Measurements from ENCODE around the gene CEP70.
"Not testable (repeated sequence)": the region's sequence is repeated elsewhere in the genome, so short reads cannot be mapped to it uniquely, and the experiment has no call there.

Gene CEP70

GRCh38 chr3:138594150-138594934 lies at the start of gene CEP70:
CEP70 (minus strand) TSS chr3:138594260; CDS start chr3:138572927, 21,333 bp downstream.
- DNase-seq (ENCODE audit: low read depth in 1 of 2, low spot score in 1 of 2), result peak; percentile 77 to 78

GRCh38 chr3:138642927-138643253 lies 48.8 kb upstream of the CEP70 start:
- no peak for DNase-seq (ENCODE audit: low read depth in 1 of 2, low spot score in 1 of 2)

GRCh38 chr3:138642226-138642926 lies 48.3 kb upstream of the CEP70 start:
- DNase-seq (ENCODE audit: low read depth in 1 of 2, low spot score in 1 of 2), result no peak

- no peak for DNase-seq (ENCODE audit: low read depth in 1 of 2, low spot score in 1 of 2)
These were observed 46.5 kb upstream of the CEP70 start for GRCh38 chr3:138640537-138640936.

GRCh38 chr3:138638641-138639040 lies 44.6 kb upstream of the CEP70 start:
- DNase-seq (ENCODE audit: low read depth in 1 of 2, low spot score in 1 of 2), result no peak

GRCh38 chr3:138629526-138629925 lies 35.5 kb upstream of the CEP70 start:
- no peak for DNase-seq (ENCODE audit: low read depth in 1 of 2, low spot score in 1 of 2)

GRCh38 chr3:138625707-138626365 lies 31.8 kb upstream of the CEP70 start:
- DNase-seq (ENCODE audit: low read depth in 1 of 2, low spot score in 1 of 2), result no peak

GRCh38 chr3:138624518-138624917 lies 30.5 kb upstream of the CEP70 start:
- no peak for DNase-seq (ENCODE audit: low read depth in 1 of 2, low spot score in 1 of 2)

- no peak for DNase-seq (ENCODE audit: low read depth in 1 of 2, low spot score in 1 of 2)
These were observed 26.4 kb upstream of the CEP70 start for GRCh38 chr3:138620431-138620830.

- DNase-seq (ENCODE audit: low read depth in 1 of 2, low spot score in 1 of 2), result no peak
These were observed 21.4 kb upstream of the CEP70 start for GRCh38 chr3:138615462-138615861.

- DNase-seq (ENCODE audit: low read depth in 1 of 2, low spot score in 1 of 2), result no peak
These were observed 15.8 kb upstream of the CEP70 start for GRCh38 chr3:138609898-138610266.

GRCh38 chr3:138608322-138609135 lies 14.5 kb upstream of the CEP70 start, which contains the start of gene FAIM:
FAIM (plus strand) TSS chr3:138608771; CDS start chr3:138619727, 10,956 bp downstream.
- peak; percentile 43 to 51 for DNase-seq (ENCODE audit: low read depth in 1 of 2, low spot score in 1 of 2)

GRCh38 chr3:138604106-138604595 lies 10.1 kb upstream of the CEP70 start:
- DNase-seq (ENCODE audit: low read depth in 1 of 2, low spot score in 1 of 2), result not testable (repeated sequence)

- not testable (repeated sequence) for DNase-seq (ENCODE audit: low read depth in 1 of 2, low spot score in 1 of 2)
These were observed 7.6 kb upstream of the CEP70 start for GRCh38 chr3:138601661-138602060.

GRCh38 chr3:138600100-138600745 lies 6.2 kb upstream of the CEP70 start:
- no peak for DNase-seq (ENCODE audit: low read depth in 1 of 2, low spot score in 1 of 2)

GRCh38 chr3:138598534-138598933 lies 4.5 kb upstream of the CEP70 start:
- DNase-seq (ENCODE audit: low read depth in 1 of 2, low spot score in 1 of 2), result no peak

GRCh38 chr3:138597186-138597976 lies 3.3 kb upstream of the CEP70 start:
- not testable (repeated sequence) for DNase-seq (ENCODE audit: low read depth in 1 of 2, low spot score in 1 of 2)

GRCh38 chr3:138594935-138595610 lies 1.0 kb upstream of the CEP70 start:
- no peak for DNase-seq (ENCODE audit: low read depth in 1 of 2, low spot score in 1 of 2)

- DNase-seq (ENCODE audit: low read depth in 1 of 2, low spot score in 1 of 2), result no peak
These were observed 441 bp downstream of the CEP70 start for GRCh38 chr3:138593488-138594149.
